CD4-positive, alpha-beta memory T cell (primary cell): ENCODE data around the gene ARFRP1. TPM values are rescaled to one million over a fixed set of nuclear protein-coding genes. Genes with fewer than 3 reads are reported as not detected.

ENCODE experiments used
- CTCF ChIA-PET: fragments of 350-600 bp; sonication (Branson Sonifier 250); formaldehyde crosslinking; loops from one replicate; lab custom pipeline; 2021; ENCODE audit warnings: inconsistent platforms; ENCODE audit not compliant: partially characterized antibody; lab: Charles Lee
- POLR2A ChIA-PET: fragments of 350-600 bp; sonication (Branson Sonifier 250); formaldehyde crosslinking; loops from one replicate; lab custom pipeline; 2021; ENCODE audit not compliant: partially characterized antibody; lab: Charles Lee
- DNase-seq, 5 donors: peaks; one replicate each; pipeline versions ENCODE4 v3.0.0 to v3.0.0-alpha.2; 2020 to 2022; ENCODE audit warnings: mixed read lengths in 1 of 5
- H3K27ac ChIP-seq: one replicate; pipeline ENCODE4 v1.7.0; 2013; ENCODE audit warnings: low read depth, low read length
- H3K27me3 ChIP-seq: 2 replicates; pipeline ENCODE4 v1.7.0; 2013; ENCODE audit warnings: mild to moderate bottlenecking, low read length, moderate library complexity; ENCODE audit not compliant: insufficient read depth
- H3K36me3 ChIP-seq: 2 replicates; pipeline ENCODE4 v1.7.0; 2013; ENCODE audit warnings: mild to moderate bottlenecking, low read length, moderate library complexity; ENCODE audit not compliant: insufficient read depth
- H3K4me1 ChIP-seq: 2 replicates; pipeline ENCODE4 v1.7.0; 2013; ENCODE audit warnings: mild to moderate bottlenecking, low read length, moderate library complexity; ENCODE audit not compliant: insufficient read depth
- H3K4me3 ChIP-seq, 2 donors: one replicate each; pipeline ENCODE4 v1.7.0; 2013; ENCODE audit warnings: low read length in 2 of 2, mild to moderate bottlenecking in 1 of 2
- H3K9me3 ChIP-seq, 2 donors: one replicate each; pipeline ENCODE4 v1.7.0; 2013; ENCODE audit warnings: low read length in 2 of 2, control low read depth in 1 of 2; ENCODE audit not compliant: control insufficient read depth in 1 of 2
- H3K27ac Mint-ChIP-seq, 7 donors: one replicate each; pipeline ENCODE4 v1.8.0; 2020 to 2021; ENCODE audit warnings: mixed read lengths in 7 of 7, mild to moderate bottlenecking in 6 of 7, inconsistent platforms in 3 of 7, moderate library complexity in 3 of 7
- H3K27me3 Mint-ChIP-seq, 2 donors: one replicate each; pipeline ENCODE4 v1.8.0; 2020 to 2021; ENCODE audit warnings: mixed read lengths in 2 of 2
- H3K36me3 Mint-ChIP-seq, 2 donors: one replicate each; pipeline ENCODE4 v1.8.0; 2020 to 2021; ENCODE audit warnings: mixed read lengths in 2 of 2, inconsistent platforms in 1 of 2, mild to moderate bottlenecking in 1 of 2
- H3K4me1 Mint-ChIP-seq, 4 donors: one replicate each; pipeline ENCODE4 v1.8.0; 2020 to 2021; ENCODE audit warnings: mixed read lengths in 4 of 4, mild to moderate bottlenecking in 1 of 4
- H3K4me3 Mint-ChIP-seq, 8 donors: one replicate each; pipeline ENCODE4 v1.8.0; 2020 to 2021; ENCODE audit warnings: mixed read lengths in 8 of 8, mild to moderate bottlenecking in 7 of 8, moderate library complexity in 6 of 8, inconsistent platforms in 3 of 8
- H3K9me3 Mint-ChIP-seq, 8 donors: one replicate each; pipeline ENCODE4 v1.8.0; 2020 to 2021; ENCODE audit warnings: mixed read lengths in 8 of 8, mild to moderate bottlenecking in 5 of 8, inconsistent platforms in 3 of 8, moderate library complexity in 1 of 8
- intact Hi-C: fragments of 100-400 bp; cut with micrococcal nuclease; formaldehyde crosslinking; loops from one replicate; pipeline ENCODE4 v1.15.1; 2023
- polyA plus RNA-seq, 2 donors: library from polyadenylated mRNA; unstranded; fragments of 300-500 nt; fragmentation: Illumina TruSeq; gene quantifications; one replicate each; pipeline ENCODE4 v1.2.3, GENCODE V29; 2021
- total RNA-seq, 2 experiments: library from RNA; stranded (reverse); gene quantifications; one replicate each; pipeline ENCODE4 v1.2.3, GENCODE V29; 2021

ARFRP1 gene
- total and polyA plus RNA-seq, 4 experiments from 2014 or later, result 65.5 to 92.0 (median 76.0) TPM

DNA sequence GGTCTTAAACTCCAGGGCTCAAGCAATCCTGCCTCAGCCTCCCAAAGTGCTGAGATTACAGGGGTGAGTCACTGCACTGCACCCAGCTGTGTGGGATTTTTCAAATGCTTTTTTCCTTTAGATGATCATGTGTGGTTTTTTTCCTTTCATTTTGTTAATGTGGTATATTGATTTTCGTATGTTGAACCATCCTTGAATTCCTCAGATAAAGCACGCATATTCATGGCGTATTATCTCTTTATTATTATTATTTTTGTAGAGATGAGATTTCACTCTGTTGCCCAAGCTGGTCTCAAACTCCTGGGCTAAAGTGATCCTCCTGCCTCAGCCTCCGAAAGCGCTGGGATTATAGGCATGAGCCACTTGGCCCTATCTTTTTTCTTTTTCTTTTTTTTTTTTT is 7.1 kb upstream of the ARFRP1 start:
- H3K27me3 Mint-ChIP-seq, result no peaks in the 10 kb centered on the region
- CTCF ChIA-PET, result no interaction called here

DNA sequence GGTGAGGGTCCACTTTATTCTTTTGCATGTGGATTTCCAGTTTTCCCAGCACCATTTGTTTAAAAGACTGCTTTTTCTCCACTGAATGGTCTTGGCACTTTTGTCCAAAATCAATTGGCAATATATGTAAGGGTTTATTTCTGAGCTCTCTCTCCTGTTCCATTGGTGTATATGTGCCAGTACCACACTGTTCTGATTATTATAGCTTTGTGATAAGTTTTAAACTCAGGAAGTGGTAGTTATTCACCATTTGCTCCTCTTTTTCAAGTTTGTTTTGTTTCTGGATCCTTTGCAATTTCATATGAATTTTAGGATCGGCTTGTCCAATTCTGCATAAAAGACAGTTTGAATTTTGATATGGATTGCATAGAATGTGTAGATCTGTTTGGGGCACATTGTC is 4.4 kb upstream of the ARFRP1 start:
- peaks cover 50 to 62% of the 10 kb centered on the region in 2 donors for H3K36me3 Mint-ChIP-seq
- Histone ChIP-seq H3K27me3 (no peaks in the 10 kb centered on the region), H3K36me3 (peaks cover 23% of the 10 kb centered on the region), H3K27ac (no peak overlapping the region), H3K4me3 (no peak overlapping the region), H3K9me3 (no peaks in the 10 kb centered on the region), H3K4me1 (peaks cover 44% of the 10 kb centered on the region)
- H3K27ac Mint-ChIP-seq, result peak overlapping the region in 2 of 7 donors; percentile 3 to 51
- peaks cover 24 to 59% (median 42%) of the 10 kb centered on the region in 4 donors for H3K4me1 Mint-ChIP-seq
- peak overlapping the region in 3 of 8 donors; percentile 0 to 55 (median 25) for H3K4me3 Mint-ChIP-seq
- peaks cover 0 to 17% (median 4%) of the 10 kb centered on the region in 8 donors for H3K9me3 Mint-ChIP-seq
- ChIA-PET CTCF (interaction anchor here (1.6 kb wide), 1 partner anchor 74 kb away, joined by 4 read pairs; no protein-coding TSS in a partner anchor), POLR2A (interaction anchor here (0.6 to 2.5 kb wide), 5 partner anchors 16 to 39 kb away, joined by 3 to 11 read pairs (median 6); partner anchors contain the start of genes LIME1 and SLC2A4RG)
- no peaks in the 10 kb centered on the region for H3K27me3 Mint-ChIP-seq
- intact Hi-C loops, result no loop called here
- no peak for DNase-seq

More for the DNA sequence above, 7.1 kb upstream of the ARFRP1 start:
- intact Hi-C loops, result no loop called here
- H3K27ac ChIP-seq, result no peak overlapping the region
- no peak overlapping the region for H3K4me3 Mint-ChIP-seq
- H3K4me1 ChIP-seq, result peaks cover 32% of the 10 kb centered on the region
- H3K36me3 ChIP-seq, result peaks cover 27% of the 10 kb centered on the region
- POLR2A ChIA-PET, result interaction anchor here (1.6 kb wide), 1 partner anchor 23 kb away, joined by 3 read pairs; no protein-coding TSS in a partner anchor
- H3K4me3 ChIP-seq, result no peak overlapping the region
- no peak for DNase-seq
- H3K36me3 Mint-ChIP-seq, result peaks cover 61 to 70% of the 10 kb centered on the region in 2 donors
- peaks cover 2 to 22% (median 10%) of the 10 kb centered on the region in 8 donors for H3K9me3 Mint-ChIP-seq
- no peaks in the 10 kb centered on the region for H3K9me3 ChIP-seq
- H3K4me1 Mint-ChIP-seq, result peaks cover 22 to 53% (median 40%) of the 10 kb centered on the region in 4 donors
- no peaks in the 10 kb centered on the region for H3K27me3 ChIP-seq
- H3K27ac Mint-ChIP-seq, result no peak overlapping the region

GRCh38 chr20:63711085-63711645 is 3.4 kb upstream of the ARFRP1 start:
- H3K27ac Mint-ChIP-seq, result peak overlapping the region in 4 of 7 donors; percentile 27 to 78 (median 60)
- Histone ChIP-seq H3K36me3 (peaks cover 27% of the 10 kb centered on the region), H3K27me3 (no peaks in the 10 kb centered on the region), H3K4me1 (peaks cover 54% of the 10 kb centered on the region), H3K9me3 (no peaks in the 10 kb centered on the region), H3K4me3 (no peak overlapping the region), H3K27ac (no peak overlapping the region)
- peaks cover 0 to 15% (median 4%) of the 10 kb centered on the region in 8 donors for H3K9me3 Mint-ChIP-seq
- no peaks in the 10 kb centered on the region for H3K27me3 Mint-ChIP-seq
- intact Hi-C loops, result no loop called here
- H3K36me3 Mint-ChIP-seq, result peaks cover 47 to 65% of the 10 kb centered on the region in 2 donors
- H3K4me1 Mint-ChIP-seq, result peaks cover 27 to 60% (median 46%) of the 10 kb centered on the region in 4 donors
- CTCF ChIA-PET, result interaction anchor here (1.6 kb wide), 1 partner anchor 75 kb away, joined by 4 read pairs; no protein-coding TSS in a partner anchor
- H3K4me3 Mint-ChIP-seq, result peak overlapping the region in 7 of 8 donors; percentile 46 to 79 (median 70)
- POLR2A ChIA-PET, result interaction anchor here (0.6 to 6.2 kb wide), 5 partner anchors 14 to 53 kb away, joined by 3 to 202 read pairs (median 7); partner anchors contain the start of genes LIME1, RTEL1 and SLC2A4RG
- DNase-seq, result no peak

DNA sequence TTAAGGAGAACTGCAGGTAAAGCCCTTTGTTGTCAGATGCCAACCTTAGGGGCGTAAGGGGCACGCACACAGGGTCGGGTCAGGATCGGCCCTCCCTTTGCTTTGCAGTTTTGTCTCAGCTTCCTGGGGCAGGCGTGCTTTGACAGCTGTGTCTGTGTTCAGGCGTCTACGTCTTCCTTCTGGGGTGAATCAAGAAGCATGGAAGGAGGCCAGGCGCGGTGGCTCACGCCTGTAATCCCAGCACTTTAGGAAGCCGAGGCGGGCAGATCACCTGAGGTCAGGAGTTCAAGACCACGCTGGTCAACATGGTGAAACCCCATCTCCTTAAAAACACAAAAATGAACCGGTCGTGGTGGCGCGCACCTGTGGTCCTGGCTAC is 1.4 kb upstream of the ARFRP1 start:
- intact Hi-C loops, result loop anchor here (5.0 kb wide), 1 partner anchor 273 kb away; the partner anchor contains the start of gene PRPF6
- Histone ChIP-seq H3K9me3 (no peaks in the 10 kb centered on the region), H3K27ac (peak overlapping the region; percentile 65), H3K4me1 (peaks cover 54% of the 10 kb centered on the region), H3K27me3 (no peaks in the 10 kb centered on the region), H3K36me3 (peaks cover 48% of the 10 kb centered on the region), H3K4me3 (peak overlapping the region in 1 of 2 donors; percentile 87)
- Mint-ChIP-seq H3K9me3 (peaks cover 0 to 4% (median 0%) of the 10 kb centered on the region in 8 donors), H3K4me1 (peaks cover 24 to 61% (median 39%) of the 10 kb centered on the region in 4 donors), H3K36me3 (peaks cover 33 to 66% of the 10 kb centered on the region in 2 donors), H3K4me3 (peak overlapping the region; percentile 76 to 86 (median 79)), H3K27me3 (no peaks in the 10 kb centered on the region), H3K27ac (peak overlapping the region in 3 of 7 donors; percentile 35 to 83 (median 78))
- DNase-seq, result peak in 1 of 5 donors; percentile 9
- ChIA-PET POLR2A (interaction anchor here (0.8 to 6.2 kb wide), 8 partner anchors 8 to 155 kb away, joined by 3 to 202 read pairs (median 23); partner anchors contain the start of genes GMEB2, LIME1, SLC2A4RG and TNFRSF6B), CTCF (interaction anchor here (1.2 to 2.3 kb wide), 2 partner anchors 28 to 155 kb away, joined by 4 to 14 read pairs; partner anchors contain the start of genes LIME1 and TPD52L2)

DNA sequence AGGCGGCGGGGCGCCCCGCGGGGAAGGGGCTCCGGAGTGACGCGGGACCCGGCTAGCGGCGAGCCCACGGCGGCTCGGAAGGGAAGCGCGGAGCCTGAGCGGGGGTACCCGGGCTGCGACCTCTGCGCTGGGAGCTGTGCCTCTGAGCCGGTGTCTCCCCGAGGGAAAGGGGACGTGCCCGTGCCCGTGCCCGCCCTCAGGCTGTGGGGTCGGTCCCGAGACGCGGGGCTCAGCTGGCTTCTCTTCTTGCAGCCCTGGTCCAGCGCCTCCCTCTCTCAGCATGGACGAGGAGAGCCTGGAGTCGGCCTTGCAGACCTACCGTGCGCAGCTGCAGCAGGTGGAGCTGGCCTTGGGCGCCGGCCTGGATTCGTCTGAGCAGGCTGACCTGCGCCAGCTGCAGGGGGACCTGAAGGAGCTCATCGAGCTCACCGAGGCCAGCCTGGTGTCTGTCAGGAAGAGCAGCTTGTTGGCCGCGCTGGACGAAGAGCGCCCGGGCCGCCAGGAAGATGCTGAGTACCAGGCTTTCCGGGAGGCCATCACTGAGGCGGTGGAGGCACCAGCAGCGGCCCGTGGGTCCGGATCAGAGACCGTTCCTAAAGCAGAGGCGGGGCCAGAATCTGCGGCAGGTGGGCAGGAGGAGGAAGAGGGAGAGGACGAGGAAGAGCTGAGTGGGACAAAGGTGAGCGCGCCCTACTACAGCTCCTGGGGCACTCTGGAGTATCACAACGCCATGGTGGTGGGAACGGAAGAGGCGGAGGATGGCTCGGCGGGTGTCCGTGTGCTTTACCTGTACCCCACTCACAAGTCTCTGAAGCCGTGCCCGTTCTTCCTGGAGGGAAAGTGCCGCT is 749 bp upstream of the ARFRP1 start:
- ChIA-PET POLR2A (interaction anchor here (0.6 to 6.2 kb wide), 31 partner anchors 8 to 272 kb away, joined by 3 to 202 read pairs (median 5); partner anchors contain the start of genes GMEB2, HELZ2, LIME1 and PRPF6), CTCF (interaction anchor here (0.8 to 3.2 kb wide), 13 partner anchors 9 to 271 kb away, joined by 3 to 26 read pairs (median 5); partner anchors contain the start of genes LIME1, RTEL1, SAMD10 and SLC2A4RG)
- peak in 1 of 5 donors; percentile 48 for DNase-seq
- H3K27me3 Mint-ChIP-seq, result no peaks in the 10 kb centered on the region
- Histone ChIP-seq H3K27me3 (no peaks in the 10 kb centered on the region), H3K9me3 (no peaks in the 10 kb centered on the region), H3K36me3 (peaks cover 54% of the 10 kb centered on the region), H3K27ac (peak overlapping the region; percentile 65), H3K4me1 (peaks cover 52% of the 10 kb centered on the region), H3K4me3 (peak overlapping the region in 1 of 2 donors; percentile 87)
- peaks cover 30 to 66% of the 10 kb centered on the region in 2 donors for H3K36me3 Mint-ChIP-seq
- intact Hi-C loops, result loop anchor here (5.0 kb wide), 1 partner anchor 274 kb away; the partner anchor contains the start of gene PRPF6
- peak overlapping the region; percentile 76 to 86 (median 79) for H3K4me3 Mint-ChIP-seq
- H3K27ac Mint-ChIP-seq, result peak overlapping the region; percentile 36 to 86 (median 78)
- H3K9me3 Mint-ChIP-seq, result peaks cover 0 to 1% (median 0%) of the 10 kb centered on the region in 8 donors
- peaks cover 24 to 58% (median 39%) of the 10 kb centered on the region in 4 donors for H3K4me1 Mint-ChIP-seq

- peaks cover 0 to 1% (median 0%) of the 10 kb centered on the region in 8 donors for H3K9me3 Mint-ChIP-seq
- DNase-seq, result peak; percentile 59 to 77 (median 63)
- ChIA-PET POLR2A (interaction anchor here (0.9 to 6.2 kb wide), 29 partner anchors 10 to 271 kb away, joined by 3 to 202 read pairs (median 5); partner anchors contain the start of genes GMEB2, LIME1, PTK6 and RTEL1), CTCF (interaction anchor here (0.8 to 3.2 kb wide), 15 partner anchors 12 to 273 kb away, joined by 3 to 26 read pairs (median 6); partner anchors contain the start of genes LIME1, SAMD10, SLC2A4RG and TPD52L2)
- intact Hi-C loops, result loop anchor here (1.0 to 5.0 kb wide), 9 partner anchors 29 to 413 kb away; partner anchors contain the start of genes LIME1, PRPF6, RTEL1 and UCKL1
- H3K27ac ChIP-seq, result peak overlapping the region; percentile 65
- H3K4me3 ChIP-seq, result peak overlapping the region; percentile 57 to 87
- H3K27me3 ChIP-seq, result no peaks in the 10 kb centered on the region
- peaks cover 51% of the 10 kb centered on the region for H3K36me3 ChIP-seq
- H3K27ac Mint-ChIP-seq, result peak overlapping the region; percentile 86 to 95 (median 90)
- no peaks in the 10 kb centered on the region for H3K9me3 ChIP-seq
- peaks cover 20 to 60% of the 10 kb centered on the region in 2 donors for H3K36me3 Mint-ChIP-seq
- no peaks in the 10 kb centered on the region for H3K27me3 Mint-ChIP-seq
- H3K4me3 Mint-ChIP-seq, result peak overlapping the region; percentile 86 to 95 (median 90)
- peaks cover 20 to 62% (median 34%) of the 10 kb centered on the region in 4 donors for H3K4me1 Mint-ChIP-seq
- peaks cover 48% of the 10 kb centered on the region for H3K4me1 ChIP-seq
These were observed 771 bp downstream of the ARFRP1 start for GRCh38 chr20:63706852-63707557.
